ENCODE results near the gene DLGAP4.

The DLGAP4 gene, protein sequence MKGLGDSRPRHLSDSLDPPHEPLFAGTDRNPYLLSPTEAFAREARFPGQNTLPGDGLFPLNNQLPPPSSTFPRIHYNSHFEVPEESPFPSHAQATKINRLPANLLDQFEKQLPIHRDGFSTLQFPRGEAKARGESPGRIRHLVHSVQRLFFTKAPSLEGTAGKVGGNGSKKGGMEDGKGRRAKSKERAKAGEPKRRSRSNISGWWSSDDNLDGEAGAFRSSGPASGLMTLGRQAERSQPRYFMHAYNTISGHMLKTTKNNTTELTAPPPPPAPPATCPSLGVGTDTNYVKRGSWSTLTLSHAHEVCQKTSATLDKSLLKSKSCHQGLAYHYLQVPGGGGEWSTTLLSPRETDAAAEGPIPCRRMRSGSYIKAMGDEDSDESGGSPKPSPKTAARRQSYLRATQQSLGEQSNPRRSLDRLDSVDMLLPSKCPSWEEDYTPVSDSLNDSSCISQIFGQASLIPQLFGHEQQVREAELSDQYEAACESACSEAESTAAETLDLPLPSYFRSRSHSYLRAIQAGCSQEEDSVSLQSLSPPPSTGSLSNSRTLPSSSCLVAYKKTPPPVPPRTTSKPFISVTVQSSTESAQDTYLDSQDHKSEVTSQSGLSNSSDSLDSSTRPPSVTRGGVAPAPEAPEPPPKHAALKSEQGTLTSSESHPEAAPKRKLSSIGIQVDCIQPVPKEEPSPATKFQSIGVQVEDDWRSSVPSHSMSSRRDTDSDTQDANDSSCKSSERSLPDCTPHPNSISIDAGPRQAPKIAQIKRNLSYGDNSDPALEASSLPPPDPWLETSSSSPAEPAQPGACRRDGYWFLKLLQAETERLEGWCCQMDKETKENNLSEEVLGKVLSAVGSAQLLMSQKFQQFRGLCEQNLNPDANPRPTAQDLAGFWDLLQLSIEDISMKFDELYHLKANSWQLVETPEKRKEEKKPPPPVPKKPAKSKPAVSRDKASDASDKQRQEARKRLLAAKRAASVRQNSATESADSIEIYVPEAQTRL

DNA sequence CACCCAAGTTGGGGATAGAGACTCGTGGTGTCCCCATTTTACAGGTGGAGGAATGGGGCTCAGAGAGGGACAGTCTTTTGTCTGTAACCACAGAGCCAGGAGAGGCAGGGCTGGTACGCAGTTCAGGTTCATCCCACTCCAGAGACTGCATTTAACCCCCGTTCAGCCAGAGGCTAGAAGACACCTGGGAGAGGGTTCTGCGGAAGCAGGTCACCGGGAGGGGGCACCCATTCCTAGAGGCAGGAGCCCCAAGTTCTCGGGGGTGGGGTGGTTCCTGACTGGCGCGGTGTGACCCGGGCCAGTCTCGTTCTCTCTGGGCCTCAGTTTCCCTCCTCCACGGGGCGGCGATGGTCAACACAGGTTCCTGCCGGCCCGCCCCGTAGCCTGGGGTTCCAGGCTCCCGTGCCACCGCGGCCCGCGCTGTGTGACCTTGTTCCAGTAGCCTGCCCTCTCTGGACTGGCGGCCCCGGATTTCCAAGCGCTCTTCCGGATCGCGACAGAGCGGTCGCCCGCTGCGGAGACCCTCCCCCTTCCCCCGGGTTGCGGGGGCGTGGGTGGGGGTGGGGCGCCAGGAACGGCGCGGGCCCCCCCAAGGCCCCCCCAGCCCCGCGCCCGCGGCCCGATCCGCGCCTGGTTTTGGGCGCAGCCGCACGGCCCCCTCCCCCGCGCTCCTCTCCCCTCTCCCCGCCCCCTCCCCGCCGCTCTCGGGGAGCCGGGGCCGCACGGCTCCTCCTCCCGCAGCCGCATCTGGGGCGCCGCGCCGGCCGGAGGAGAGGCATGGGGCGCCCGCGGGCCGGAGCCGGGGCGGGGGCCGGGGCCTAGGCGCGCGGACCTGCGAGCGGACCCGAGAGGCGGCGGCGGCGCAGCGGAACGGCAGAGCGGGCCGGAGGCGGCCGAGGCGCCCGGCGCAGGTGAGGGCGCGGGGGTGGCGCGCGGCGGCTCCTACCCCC, at the start of gene DLGAP4:
Gene DLGAP4 (plus strand): TSS at position 738 of the 950 bp plus-strand sequence. CDS start 125,379 bp downstream, outside the sequence.
- DNase-seq: no peak

DNA sequence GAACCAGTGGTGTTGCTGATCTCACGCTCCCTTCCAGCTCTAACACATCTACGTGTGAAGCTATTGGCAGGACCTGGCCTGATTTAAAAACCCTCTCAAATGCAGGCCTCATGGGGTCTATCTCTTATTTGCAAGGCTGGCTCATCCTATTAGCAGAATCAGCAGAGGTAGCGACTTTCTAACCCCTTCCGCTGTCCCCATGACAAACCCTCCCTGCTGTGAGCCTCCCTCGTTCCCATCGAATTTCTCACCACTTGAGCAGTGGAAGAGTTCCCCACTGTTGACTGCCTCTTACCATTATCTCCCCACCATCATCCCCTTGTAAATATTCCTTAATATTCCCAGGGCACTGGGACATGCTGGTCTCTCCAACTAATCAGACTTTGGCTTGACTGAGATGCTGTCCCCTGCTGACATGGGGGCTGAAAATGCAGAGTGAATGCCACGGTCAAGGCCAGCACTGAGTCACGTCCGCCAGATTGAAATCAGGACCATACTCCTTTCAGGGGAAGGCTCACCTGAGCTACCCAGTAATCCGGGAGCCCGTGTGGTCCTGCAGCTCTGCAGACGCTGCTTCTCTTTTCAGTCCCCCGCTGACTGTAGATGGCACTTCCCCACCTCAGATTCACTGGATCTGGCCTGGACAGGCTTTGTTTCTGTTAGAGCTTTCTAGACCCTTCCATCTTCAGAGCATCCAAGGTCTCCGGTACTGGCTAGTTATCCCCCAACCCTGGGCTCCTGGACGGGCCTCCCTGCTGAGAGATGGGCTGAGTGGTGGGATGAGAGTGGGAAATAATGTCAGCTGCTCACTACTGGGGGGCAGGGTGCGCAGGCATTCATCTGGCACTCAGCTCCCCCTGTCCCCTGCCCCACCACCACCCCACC, 46.7 kb upstream of the DLGAP4 start:
- no peak for DNase-seq

DNA sequence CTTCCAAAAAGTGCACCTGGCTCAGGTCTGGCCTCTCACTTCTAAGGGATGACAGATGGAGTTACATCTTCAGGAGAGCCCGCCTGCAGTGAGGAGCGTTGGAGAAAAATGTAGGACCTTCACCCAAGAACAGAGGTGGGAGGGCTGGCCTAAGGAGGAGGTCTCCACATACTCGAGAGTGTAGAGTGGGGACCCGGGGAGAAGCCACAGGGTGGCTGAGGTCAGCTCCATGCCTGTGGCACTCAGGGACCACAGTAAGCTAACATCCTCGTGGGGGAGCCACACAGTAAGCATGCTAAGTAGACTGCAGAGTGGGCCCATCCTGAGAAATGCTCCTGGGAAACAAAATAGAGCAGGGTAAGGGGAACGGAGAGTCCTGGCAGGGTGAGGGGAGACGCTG, 45.8 kb upstream of the DLGAP4 start:
- no peak for DNase-seq

DNA sequence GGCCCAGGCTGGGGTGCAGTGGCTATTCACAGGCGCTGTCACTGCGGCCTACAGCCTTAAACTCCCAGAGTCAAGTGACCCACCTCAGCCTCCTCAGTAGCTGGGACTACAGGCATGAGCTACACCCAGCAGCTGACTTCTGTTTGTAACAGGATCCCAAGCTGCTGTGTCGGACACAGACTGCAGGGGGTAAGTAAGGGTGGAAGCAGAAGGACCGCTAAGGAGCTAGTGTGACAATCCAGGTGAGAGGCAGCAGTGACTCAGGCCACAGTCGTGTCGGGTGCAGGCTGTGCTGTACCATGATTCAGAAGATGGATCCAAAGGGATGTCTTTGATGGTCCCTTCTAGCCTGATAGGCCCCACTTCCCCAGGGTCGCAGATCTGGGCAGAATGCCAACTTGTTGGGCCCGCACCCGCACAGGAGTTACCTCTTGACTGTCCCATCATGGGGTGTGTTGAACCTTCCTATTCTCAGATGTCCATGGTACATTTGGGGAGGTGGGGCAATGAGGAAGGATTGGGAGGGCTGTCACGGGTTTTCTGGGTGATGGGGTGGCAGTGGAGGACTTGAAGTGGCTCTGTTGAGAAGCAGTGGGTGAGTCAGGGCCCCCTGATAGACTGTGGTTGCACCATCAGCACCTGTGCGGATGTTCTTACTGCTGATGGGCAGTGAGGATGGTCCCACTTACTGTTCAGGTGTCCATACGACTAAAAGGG, 44.6 kb upstream of the DLGAP4 start:
- no peak for DNase-seq

DNA sequence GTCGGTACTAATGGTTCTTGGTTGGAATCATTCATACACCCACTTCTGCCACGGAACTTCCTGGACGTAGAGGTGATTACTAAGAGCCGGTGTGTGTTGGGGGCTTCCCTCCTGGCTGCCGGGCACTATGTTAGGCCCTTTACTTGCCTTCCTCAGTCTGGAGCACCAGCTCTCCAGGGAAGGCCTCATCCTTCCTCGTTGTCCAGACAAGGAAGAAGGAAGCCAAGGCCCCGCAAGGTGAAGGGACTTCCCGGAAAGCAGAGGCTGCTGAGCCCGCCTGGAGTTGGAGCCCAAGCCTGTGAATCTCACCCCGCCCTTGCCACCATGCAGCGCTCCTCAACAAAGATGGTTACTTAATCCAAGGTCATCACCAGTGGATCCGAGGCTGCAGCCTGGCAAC, 43.7 kb upstream of the DLGAP4 start:
- DNase-seq: no peak

DNA sequence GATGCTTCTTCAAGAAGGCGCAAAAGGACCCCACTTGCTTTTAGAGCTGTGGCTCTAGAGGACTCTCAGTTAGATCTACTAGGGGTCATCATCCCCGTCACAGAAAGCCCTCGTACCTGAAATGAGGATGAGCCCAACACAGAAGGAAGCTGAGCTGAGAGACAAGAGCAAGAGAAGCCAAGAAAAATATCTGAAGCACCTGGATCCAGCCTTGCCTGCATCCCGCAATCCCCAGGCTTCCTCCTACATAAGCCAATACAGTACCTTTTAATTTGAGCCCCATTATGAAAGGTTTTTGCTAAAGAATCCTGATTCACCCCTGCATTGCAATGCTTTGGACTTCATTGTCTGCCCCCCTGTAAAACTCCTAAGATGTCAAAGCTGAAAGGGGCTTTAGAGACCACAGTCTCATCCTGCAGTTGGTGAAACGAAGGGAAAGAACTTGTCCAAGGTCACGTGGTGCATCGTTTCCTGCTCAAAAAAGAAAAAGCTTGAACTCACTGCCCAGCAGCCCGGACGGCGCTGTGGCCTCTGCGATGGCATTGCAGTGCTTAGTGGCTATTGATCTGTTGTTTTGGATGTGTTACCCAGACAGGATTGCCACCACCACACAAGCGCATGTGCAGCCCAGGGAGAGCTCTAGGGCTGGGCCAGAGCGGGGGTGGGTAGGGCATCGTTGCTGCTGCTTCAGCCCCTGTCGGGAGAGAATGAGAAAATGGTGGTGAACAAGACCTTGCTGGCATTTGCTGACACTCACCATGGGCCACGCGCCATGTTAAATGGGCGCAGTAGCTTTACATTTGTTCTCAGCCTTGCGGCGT, 41.5 kb upstream of the DLGAP4 start:
- no peak for DNase-seq

DNA sequence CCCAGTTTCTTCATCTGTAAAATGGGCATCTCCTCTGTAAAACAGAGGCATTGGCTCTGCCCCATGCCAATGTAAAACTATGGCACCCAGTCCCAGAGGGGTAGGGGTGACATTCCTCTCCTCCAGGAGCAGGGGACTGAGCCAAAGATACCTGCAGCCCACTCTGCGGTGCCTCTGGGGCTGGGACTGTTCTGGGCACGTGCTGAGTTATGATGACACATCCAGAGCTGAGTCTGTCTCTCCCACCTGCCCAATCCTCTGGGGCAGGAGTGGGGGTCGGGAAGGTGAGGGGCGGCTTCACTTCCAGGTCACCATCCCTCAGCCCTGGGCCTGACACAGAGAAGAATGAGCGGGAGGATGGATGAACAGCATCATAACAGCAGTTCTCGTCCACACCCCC, 40.0 kb upstream of the DLGAP4 start:
- DNase-seq: no peak

DNA sequence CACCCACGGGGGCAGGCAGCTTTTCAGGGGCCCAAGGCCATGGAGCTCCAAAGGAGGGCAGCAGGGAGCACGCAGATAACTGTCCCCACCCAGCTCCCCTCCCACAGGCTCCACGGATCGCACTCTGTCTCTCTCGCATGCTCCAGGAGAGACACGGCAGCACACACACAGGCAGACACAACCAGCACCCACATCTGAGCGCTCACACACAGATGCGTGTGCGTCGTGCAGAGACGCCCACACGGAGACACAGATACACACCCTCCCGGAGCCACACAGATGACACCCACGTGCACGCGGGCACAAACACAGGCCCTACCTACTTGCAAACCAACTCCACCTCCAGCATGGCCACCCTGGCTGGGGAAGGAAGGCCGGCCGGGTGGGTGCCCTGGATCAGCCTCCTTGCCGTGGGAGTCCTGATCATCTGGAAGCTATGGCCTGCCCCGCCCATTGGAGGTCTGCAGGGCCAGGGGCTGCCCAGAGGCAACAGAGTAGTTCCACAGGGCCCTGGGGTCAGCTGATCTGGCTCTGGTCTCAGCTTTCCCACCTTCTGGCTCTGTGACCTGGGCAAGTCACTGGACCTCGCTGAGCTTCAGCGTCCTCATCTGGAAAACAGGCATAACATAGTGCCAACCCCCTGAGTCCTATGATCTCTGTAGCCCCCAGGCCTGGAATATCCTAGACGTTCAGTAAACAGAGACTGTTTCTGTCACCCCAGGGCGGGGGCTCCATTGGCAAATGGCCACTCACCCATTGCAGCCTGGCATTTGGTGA, 38.3 kb upstream of the DLGAP4 start:
- DNase-seq: no peak

DNA sequence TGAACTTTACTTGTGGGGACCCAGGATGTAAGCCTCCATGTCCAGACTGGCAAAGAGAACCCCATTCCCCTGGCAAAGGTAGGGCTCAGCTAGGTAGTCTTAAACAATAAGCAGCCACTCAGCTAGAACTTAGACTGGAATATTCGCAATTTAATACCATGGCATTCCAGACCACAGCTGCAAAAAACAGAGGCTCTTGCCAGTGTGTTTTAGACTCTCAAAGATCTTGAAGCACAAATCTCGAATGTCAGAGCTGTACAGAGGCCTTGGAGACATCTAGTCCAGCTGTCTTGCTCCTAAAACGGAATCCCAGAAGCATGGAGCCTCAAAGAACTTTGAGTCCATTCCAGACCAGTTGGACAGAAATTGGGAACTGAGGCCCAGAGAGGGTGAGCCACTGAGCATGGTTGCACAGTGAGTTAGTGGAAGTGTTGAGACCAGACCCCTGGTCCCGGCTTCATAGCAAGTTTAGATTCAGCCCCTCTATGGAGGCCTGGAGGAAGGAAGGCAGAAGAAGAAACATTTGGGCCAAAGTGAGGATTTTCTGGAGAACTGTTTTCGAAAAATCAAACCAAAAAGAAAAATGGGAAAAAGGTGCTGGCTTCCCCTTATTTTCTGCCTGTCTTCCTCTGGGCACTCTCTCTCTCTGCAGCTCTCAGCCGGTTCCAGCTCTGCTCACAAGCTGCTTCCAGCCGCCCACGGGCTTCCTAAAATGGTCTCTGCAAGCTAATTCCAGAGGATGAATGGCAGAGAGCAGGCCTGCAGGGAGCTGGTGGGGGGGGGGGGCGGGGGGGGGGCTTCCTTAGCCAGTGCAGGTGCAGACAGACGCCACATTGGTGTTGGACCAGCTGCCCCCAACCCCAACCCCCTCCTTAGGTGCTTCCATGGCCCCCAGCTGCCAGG, 37.4 kb upstream of the DLGAP4 start:
- DNase-seq: no peak

DNA sequence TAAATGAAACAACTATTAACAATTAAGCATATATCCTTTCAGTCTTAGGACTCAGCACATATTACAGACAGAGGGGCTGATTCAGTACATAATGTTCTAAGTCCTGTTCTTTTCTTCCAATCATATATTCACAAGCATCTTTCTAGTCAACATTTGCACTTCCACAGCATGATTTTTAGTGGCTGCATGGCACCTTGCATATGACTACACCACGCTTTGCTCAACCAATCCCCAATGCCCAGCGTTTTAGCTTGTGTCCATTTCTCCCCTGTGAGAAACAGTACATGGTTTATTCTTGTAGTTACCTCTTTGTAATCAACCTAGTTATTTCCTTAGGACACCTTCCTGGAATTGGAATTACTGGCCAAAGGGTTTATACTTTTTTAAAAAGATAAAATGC, 36.6 kb upstream of the DLGAP4 start:
- no peak for DNase-seq

DNA sequence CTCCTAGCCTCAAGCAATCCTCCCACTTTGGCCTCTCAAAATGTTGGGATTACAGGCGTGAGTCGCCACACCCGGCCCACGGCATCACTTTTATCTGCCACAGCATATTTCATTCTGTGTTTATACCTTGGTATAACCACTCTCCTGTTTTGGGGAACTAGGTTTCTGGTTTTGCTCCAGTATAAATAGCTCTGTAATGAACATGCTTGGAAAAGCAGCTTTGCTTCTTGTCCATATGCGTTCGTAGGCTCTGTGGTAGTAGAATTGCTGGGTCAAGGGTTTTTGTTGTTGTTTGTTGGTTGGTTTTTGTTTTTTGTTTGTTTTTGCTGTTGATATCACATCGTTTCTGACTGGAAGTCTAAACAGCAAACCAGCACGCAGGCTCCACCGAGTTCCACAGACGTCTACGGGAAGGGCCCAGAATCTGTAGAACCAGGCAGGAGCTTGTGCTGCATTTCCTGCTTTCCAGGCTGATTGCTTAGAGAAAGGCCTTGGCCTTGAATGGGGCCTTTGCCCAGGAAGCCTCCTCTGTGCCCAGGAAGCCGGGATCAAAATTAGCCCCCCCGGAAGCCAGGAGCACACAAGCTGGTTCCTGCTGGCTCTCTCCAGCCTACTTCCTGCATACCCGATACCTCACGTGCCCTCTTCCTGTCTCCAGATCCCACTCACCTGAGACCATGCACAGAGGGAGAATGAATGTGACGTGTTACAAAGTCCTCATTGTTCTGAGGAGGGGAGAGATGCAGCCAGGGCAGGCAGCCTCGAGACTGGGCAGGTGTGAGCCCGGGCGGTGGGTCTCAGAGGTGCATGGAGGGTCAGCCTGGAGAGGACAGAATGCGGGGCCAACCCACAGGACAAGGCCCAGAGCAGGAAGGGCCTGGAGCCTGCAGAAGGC, 35.1 kb upstream of the DLGAP4 start:
- DNase-seq: no peak

DNA sequence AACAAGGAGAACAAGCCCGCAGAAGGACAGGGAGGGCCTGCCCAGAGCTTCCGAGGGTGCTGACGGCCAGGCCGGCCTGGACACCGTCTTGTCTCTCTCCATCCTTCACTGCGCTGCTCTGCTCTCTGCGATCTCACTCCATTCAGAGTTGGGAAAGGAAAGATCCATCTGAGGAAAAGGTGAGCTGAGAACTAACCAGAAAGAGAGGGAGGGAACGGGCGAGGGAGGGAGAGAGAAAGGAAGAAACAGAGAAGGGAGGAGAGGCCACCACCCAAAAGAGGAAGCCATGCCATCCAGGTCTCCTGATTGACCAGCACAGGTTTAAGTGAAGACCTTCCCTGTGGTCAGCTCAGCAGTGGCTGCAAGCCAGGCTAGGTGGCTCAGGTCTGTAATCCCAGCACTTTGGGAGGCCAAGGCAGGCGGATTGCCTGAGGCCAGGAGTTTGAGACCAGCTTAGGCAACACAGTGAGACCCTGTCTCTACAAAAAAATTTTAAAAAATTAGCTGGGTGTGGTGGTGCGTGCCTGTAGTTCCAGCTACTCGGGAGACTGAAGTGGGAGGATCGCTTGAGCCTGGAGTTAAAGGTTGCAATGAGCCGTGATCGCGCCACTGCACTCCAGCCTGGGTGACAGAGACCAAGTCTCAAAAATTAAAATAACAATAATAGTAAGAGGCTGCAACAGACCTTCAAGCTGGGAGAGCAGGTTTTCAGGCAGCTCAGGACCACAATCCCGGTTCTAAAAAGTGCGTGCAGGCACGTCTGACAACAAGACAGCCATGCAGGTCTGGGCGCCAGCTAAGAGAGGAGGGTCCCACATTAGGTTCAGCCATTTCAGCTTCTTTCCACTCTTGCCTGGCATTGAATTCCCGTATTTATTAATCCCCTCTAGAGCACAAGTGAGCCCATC, 34.2 kb upstream of the DLGAP4 start:
- DNase-seq: no peak

DNA sequence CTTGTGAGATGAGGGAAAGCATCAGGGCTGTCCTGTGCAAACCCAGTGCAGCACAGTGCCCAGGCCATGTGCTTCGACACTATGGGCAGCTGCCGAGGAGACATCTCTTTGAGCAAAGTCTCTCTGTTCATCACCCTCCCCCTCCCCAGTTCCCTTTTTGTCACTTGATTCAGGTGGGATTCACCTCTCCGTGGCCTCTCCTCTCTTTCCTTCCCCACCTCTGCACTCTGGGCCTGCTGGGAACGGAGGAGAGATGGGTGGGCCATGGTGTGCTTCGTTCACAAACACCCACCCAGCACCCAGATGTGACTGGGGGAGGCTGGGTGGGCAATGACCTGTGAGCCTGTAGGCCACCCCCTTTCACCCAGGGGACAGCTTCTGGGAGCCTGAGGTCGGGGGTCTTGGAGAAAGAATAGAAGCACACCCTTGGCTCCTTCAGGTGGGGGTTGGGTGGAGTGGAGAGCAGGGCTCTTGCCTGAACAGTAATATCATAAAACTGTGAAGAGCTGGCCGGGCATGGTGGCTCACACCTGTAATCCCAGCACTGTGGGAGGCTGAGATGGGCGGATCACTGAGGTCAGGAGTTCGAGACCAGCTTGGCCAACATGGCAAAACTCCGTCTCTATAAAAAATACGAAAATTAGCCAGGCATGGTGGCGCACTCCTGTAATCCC, 33.5 kb upstream of the DLGAP4 start:
- DNase-seq: no peak

DNA sequence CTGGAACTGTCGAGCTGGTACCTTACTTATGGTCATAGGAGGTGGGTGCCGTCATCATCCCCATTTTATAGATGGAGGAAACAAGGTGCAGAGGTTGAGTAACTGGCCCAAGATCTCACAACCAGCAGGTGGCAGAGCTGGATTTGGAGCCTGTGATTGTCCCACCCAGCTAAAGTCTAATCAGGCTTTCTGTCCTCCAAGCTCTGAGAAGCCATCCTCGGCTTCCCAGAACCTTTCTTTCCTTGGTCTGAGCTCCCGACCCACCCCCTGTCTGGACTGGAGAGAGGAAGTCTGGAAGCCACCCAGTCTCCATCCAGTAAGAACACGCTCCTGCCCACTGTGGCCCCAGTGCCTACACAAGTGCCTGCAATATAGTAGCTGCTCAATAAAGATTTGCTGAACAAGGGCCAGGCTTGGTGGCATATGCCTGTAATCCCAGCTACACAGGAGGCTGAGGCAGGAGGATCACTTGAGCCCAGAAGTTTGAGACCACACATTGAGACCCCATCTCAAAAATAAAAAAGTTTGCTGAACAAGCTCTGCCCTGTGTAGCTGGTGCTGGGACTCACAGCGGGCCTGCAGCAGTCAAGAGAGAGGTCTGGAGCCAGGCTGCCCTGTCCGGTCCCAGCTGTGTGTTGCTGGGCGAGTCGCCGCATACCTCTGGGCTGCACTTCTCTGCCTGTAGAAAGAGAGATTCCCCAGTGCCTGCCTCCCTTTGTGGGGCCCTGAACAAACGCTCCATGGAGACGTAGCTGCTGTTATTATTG, 32.5 kb upstream of the DLGAP4 start:
- DNase-seq: no peak
